ENCODE results near the gene ZC3H7B. TPM values are rescaled to one million over a fixed set of nuclear protein-coding genes. Genes with fewer than 3 reads are reported as not detected.

ZC3H7B gene
- total RNA-seq, 2 experiments from 2014 or later = 29.5 to 32.7 TPM

- Histone ChIP-seq H3K36me3 (ENCODE audit: insufficient read depth, low read length) (no peaks in the 10 kb centered on the region), H3K27ac (ENCODE audit: low read depth in 1 of 2, low read length in 2 of 2) (no peak overlapping the region), H3K4me1 (ENCODE audit: insufficient read depth, low read length) (peaks cover 11% of the 10 kb centered on the region), H3K4me3 (ENCODE audit: low read length) (no peak overlapping the region), H3K9me3 (ENCODE audit: control insufficient read depth in 1 of 2, insufficient read depth in 1 of 2, low read length in 2 of 2) (no peaks in the 10 kb centered on the region), H3K27me3 (ENCODE audit: control insufficient read depth in 1 of 2, insufficient read depth in 2 of 2, low read length in 2 of 2) (no peaks in the 10 kb centered on the region)
- H3K27me3 Mint-ChIP-seq = no peaks in the 10 kb centered on the region
- peak; percentile 96 for TF ChIP-seq CTCF (IDR thresholded peaks at IDR 0.05)
- intact Hi-C loops (cut with DNase I, micrococcal nuclease) = loop anchor here (1.0 to 2.0 kb wide), 4 partner anchors 114 to 194 kb away; no protein-coding TSS in a partner anchor
- no peaks in the 10 kb centered on the region for H3K9me3 Mint-ChIP-seq
- no peaks in the 10 kb centered on the region for H3K36me3 Mint-ChIP-seq (ENCODE audit: low read depth)
- POLR2A ChIA-PET = interaction anchor here (0.6 to 2.1 kb wide), 9 partner anchors 22 to 217 kb away, joined by 3 to 18 read pairs (median 4); partner anchors contain the start of genes ACO2, DESI1, PHF5A and PMM1
- DNase-seq (peak; percentile 69 to 91 (median 75)), ATAC-seq (ENCODE audit: poor library complexity) (peak; percentile 99)
- CTCF ChIA-PET = interaction anchor here (0.5 to 4.4 kb wide), 24 partner anchors 21 to 407 kb away, joined by 3 to 54 read pairs (median 4); partner anchors contain the start of genes ACO2, PHF5A, TEF and TOB2
- peaks cover 6% of the 10 kb centered on the region for H3K4me1 Mint-ChIP-seq (ENCODE audit: low read depth)
- H3K4me3 Mint-ChIP-seq = no peak overlapping the region
- no peak overlapping the region for H3K27ac Mint-ChIP-seq
Observed at GRCh38 chr22:41403532-41404318, 102.4 kb downstream of the ZC3H7B start.

DNA sequence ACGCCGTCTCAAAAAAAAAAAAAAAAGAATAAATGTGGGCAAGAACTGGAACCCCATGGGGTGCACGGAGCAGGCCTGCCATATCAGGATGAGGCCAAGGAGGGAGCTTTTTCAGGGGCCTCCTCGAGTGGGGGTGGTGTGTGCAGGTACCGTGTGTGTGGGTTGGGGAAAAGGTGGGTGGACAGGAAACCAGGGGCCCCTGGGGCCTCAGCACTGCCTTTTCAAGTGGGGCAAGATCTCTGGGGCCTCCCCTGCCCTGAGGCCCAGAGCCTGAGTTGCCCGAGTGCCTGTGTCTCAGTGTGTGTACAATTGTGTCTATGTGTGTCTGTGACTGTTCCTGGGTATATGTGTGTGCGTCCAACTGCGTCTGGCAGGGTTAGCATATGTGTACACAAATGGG is 104.3 kb downstream of the ZC3H7B start:
- intact Hi-C loops (cut with DNase I, micrococcal nuclease) = no loop called here
- no peaks in the 10 kb centered on the region for H3K27me3 ChIP-seq (ENCODE audit: control insufficient read depth in 1 of 2, insufficient read depth in 2 of 2, low read length in 2 of 2)
- ATAC-seq (ENCODE audit: poor library complexity) = no peak
- peaks cover 11% of the 10 kb centered on the region for H3K4me1 ChIP-seq (ENCODE audit: insufficient read depth, low read length)
- H3K9me3 ChIP-seq (ENCODE audit: control insufficient read depth in 1 of 2, insufficient read depth in 1 of 2, low read length in 2 of 2) = no peaks in the 10 kb centered on the region
- H3K9me3 Mint-ChIP-seq = no peaks in the 10 kb centered on the region
- no peaks in the 10 kb centered on the region for H3K27me3 Mint-ChIP-seq
- DNase-seq = no peak
- H3K4me3 Mint-ChIP-seq = no peak overlapping the region
- no peak overlapping the region for H3K4me3 ChIP-seq (ENCODE audit: low read length)
- no peaks in the 10 kb centered on the region for H3K36me3 Mint-ChIP-seq (ENCODE audit: low read depth)
- H3K27ac Mint-ChIP-seq = no peak overlapping the region
- peaks cover 6% of the 10 kb centered on the region for H3K4me1 Mint-ChIP-seq (ENCODE audit: low read depth)
- H3K27ac ChIP-seq (ENCODE audit: low read depth in 1 of 2, low read length in 2 of 2) = no peak overlapping the region
- ChIA-PET POLR2A (no interaction called here), CTCF (no interaction called here)
- no peak for TF ChIP-seq CTCF (IDR thresholded peaks at IDR 0.05)
- no peaks in the 10 kb centered on the region for H3K36me3 ChIP-seq (ENCODE audit: insufficient read depth, low read length)

DNA sequence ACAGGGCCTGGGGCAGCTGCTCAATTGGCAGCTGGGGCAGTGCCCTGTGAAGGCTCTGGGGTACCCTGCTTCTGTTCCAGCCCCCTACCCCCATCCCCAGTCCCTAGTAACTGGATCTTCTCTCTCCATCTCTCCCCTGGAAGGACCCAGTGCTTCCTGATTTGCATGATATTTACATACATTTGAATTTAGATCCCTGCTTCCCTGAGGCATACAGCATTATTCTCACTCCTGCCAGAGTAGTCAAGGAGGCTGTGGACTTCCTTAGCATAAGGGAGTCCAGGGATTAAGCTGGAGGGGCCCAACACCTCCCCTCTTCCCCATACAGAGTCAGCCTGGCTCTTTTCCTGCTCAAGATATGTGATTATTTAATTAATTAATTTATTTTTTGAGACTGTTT is 105.1 kb downstream of the ZC3H7B start:
- no peak for DNase-seq
- ChIA-PET POLR2A (no interaction called here), CTCF (no interaction called here)
- Mint-ChIP-seq H3K27ac (no peak overlapping the region), H3K27me3 (no peaks in the 10 kb centered on the region), H3K36me3 (ENCODE audit: low read depth) (no peaks in the 10 kb centered on the region), H3K4me3 (no peak overlapping the region), H3K4me1 (ENCODE audit: low read depth) (peaks cover 12% of the 10 kb centered on the region), H3K9me3 (no peaks in the 10 kb centered on the region)
- no peak overlapping the region for H3K4me3 ChIP-seq (ENCODE audit: low read length)
- no peak overlapping the region for H3K27ac ChIP-seq (ENCODE audit: low read depth in 1 of 2, low read length in 2 of 2)
- H3K4me1 ChIP-seq (ENCODE audit: insufficient read depth, low read length) = peaks cover 16% of the 10 kb centered on the region
- TF ChIP-seq CTCF (IDR thresholded peaks at IDR 0.05) = no peak
- no peaks in the 10 kb centered on the region for H3K27me3 ChIP-seq (ENCODE audit: control insufficient read depth in 1 of 2, insufficient read depth in 2 of 2, low read length in 2 of 2)
- ATAC-seq (ENCODE audit: poor library complexity) = no peak
- H3K9me3 ChIP-seq (ENCODE audit: control insufficient read depth in 1 of 2, insufficient read depth in 1 of 2, low read length in 2 of 2) = no peaks in the 10 kb centered on the region
- intact Hi-C loops (cut with DNase I, micrococcal nuclease) = no loop called here
- no peaks in the 10 kb centered on the region for H3K36me3 ChIP-seq (ENCODE audit: insufficient read depth, low read length)

Data from CD4-positive, alpha-beta T cell (primary cell).